Karpas-422 (cell line): Measurements from ENCODE around the gene MAPKAPK2. TPM values are rescaled to one million over a fixed set of nuclear protein-coding genes. Genes with fewer than 3 reads are reported as not detected.

Experiments
- DNase-seq: peaks from one replicate; pipeline ENCODE4 v3.0.0-alpha.2; 2015
- H2AFZ ChIP-seq: fragments of 200-600 bp; sonication (generic); 2 replicates; pipeline ENCODE4 v1.6.1; 2014; ENCODE audit warnings: antibody characterized with exemption, low read length, mixed read lengths
- H3K27ac ChIP-seq: fragments of 200-600 bp; sonication (generic); 2 replicates; pipeline ENCODE4 v1.5.1; 2014; ENCODE audit warnings: mild to moderate bottlenecking, low read length, moderate library complexity
- H3K27me3 ChIP-seq: fragments of 200-600 bp; sonication (generic); 2 replicates; pipeline ENCODE4 v1.6.1; 2014; ENCODE audit warnings: low read length, mixed read lengths
- H3K36me3 ChIP-seq: fragments of 200-600 bp; sonication (generic); 2 replicates; pipeline ENCODE4 v1.6.1; 2014; ENCODE audit warnings: low read length, mixed read lengths; ENCODE audit not compliant: insufficient read depth
- H3K4me1 ChIP-seq: fragments of 200-600 bp; sonication (generic); 2 replicates; pipeline ENCODE4 v1.6.1; 2014; ENCODE audit warnings: mild to moderate bottlenecking, low read length, mixed read lengths
- H3K4me2 ChIP-seq: fragments of 200-600 bp; sonication (generic); 2 replicates; pipeline ENCODE4 v1.6.1; 2014; ENCODE audit warnings: low read length, low read depth, mild to moderate bottlenecking; ENCODE audit not compliant: poor library complexity, severe bottlenecking
- H3K4me3 ChIP-seq: fragments of 200-600 bp; sonication (generic); 2 replicates; pipeline ENCODE4 v1.5.1; 2014; ENCODE audit warnings: mild to moderate bottlenecking, antibody characterized with exemption, low read length, mixed read lengths
- H3K79me2 ChIP-seq: fragments of 200-600 bp; sonication (generic); 2 replicates; pipeline ENCODE4 v1.6.1; 2014; ENCODE audit warnings: mild to moderate bottlenecking, low read length, mixed read lengths
- H3K9ac ChIP-seq: fragments of 200-600 bp; sonication (generic); 2 replicates; pipeline ENCODE4 v1.6.0; 2014; ENCODE audit warnings: low read length
- H3K9me2 ChIP-seq: fragments of 200-600 bp; sonication (generic), shearing (Covaris generic); replicated peaks from 2 replicates; pipeline ENCODE4 v1.6.0; 2014; ENCODE audit warnings: mild to moderate bottlenecking, low read length, moderate library complexity; ENCODE audit not compliant: insufficient read depth
- H3K9me3 ChIP-seq: fragments of 300-700, 200-600 bp; sonication (generic); 2 replicates; pipeline ENCODE4 v1.6.1; 2014; ENCODE audit warnings: low read length, mixed read lengths
- H4K20me1 ChIP-seq: fragments of 200-600 bp; sonication (generic); 2 replicates; pipeline ENCODE4 v1.6.1; 2014; ENCODE audit warnings: mild to moderate bottlenecking, antibody characterized with exemption, low read length, low read depth; ENCODE audit not compliant: insufficient read depth
- total RNA-seq: library from RNA; depleted of rRNA; stranded (reverse); fragments of >200 nt; shearing (Covaris generic); gene quantifications from 2 replicates; pipeline ENCODE4 v1.2.3, GENCODE V29; 2014; ENCODE audit warnings: low replicate concordance

The MAPKAPK2 gene
- total RNA-seq, 1 experiment from 2014 or later: 19.8 TPM

- H3K9me2 ChIP-seq: no peaks in the 10 kb centered on the region
- no peak for DNase-seq
- H3K4me3 ChIP-seq: no peak overlapping the region
- H3K27me3 ChIP-seq: no peaks in the 10 kb centered on the region
- peaks cover 37% of the 10 kb centered on the region for H3K4me1 ChIP-seq
- no peak overlapping the region for H3K4me2 ChIP-seq
- no peaks in the 10 kb centered on the region for H3K9me3 ChIP-seq
- H4K20me1 ChIP-seq: peaks cover 79% of the 10 kb centered on the region
- no peaks in the 10 kb centered on the region for H3K36me3 ChIP-seq
- no peaks in the 10 kb centered on the region for H3K79me2 ChIP-seq
- H3K9ac ChIP-seq: no peak overlapping the region
- H3K27ac ChIP-seq: no peak overlapping the region
- no peak overlapping the region for H2AFZ ChIP-seq
Measured at GRCh38 chr1:206710460-206710823, 25.7 kb downstream of the MAPKAPK2 start.

- Histone ChIP-seq H3K27ac (no peak overlapping the region), H3K9ac (no peak overlapping the region), H3K4me3 (no peak overlapping the region), H3K4me2 (no peak overlapping the region), H3K4me1 (peaks cover 17% of the 10 kb centered on the region), H3K36me3 (no peaks in the 10 kb centered on the region), H3K9me2 (no peaks in the 10 kb centered on the region), H3K79me2 (no peaks in the 10 kb centered on the region), H4K20me1 (peaks cover 73% of the 10 kb centered on the region), H2AFZ (no peak overlapping the region), H3K27me3 (no peaks in the 10 kb centered on the region), H3K9me3 (no peaks in the 10 kb centered on the region)
- no peak for DNase-seq
Measured at GRCh38 chr1:206713070-206713469, 28.4 kb downstream of the MAPKAPK2 start.

- no peaks in the 10 kb centered on the region for H3K27me3 ChIP-seq
- H3K9ac ChIP-seq: no peak overlapping the region
- no peaks in the 10 kb centered on the region for H3K79me2 ChIP-seq
- no peaks in the 10 kb centered on the region for H3K9me3 ChIP-seq
- H3K27ac ChIP-seq: no peak overlapping the region
- H3K4me3 ChIP-seq: no peak overlapping the region
- H3K4me1 ChIP-seq: peaks cover 13% of the 10 kb centered on the region
- no peaks in the 10 kb centered on the region for H3K9me2 ChIP-seq
- H3K4me2 ChIP-seq: no peak overlapping the region
- DNase-seq: no peak
- no peaks in the 10 kb centered on the region for H3K36me3 ChIP-seq
- no peak overlapping the region for H2AFZ ChIP-seq
- H4K20me1 ChIP-seq: peaks cover 66% of the 10 kb centered on the region
Measured at GRCh38 chr1:206713910-206714312, 29.2 kb downstream of the MAPKAPK2 start.

GRCh38 chr1:206714331-206715058 is 29.8 kb downstream of the MAPKAPK2 start:
- Histone ChIP-seq H3K9me3 (no peaks in the 10 kb centered on the region), H3K4me2 (no peak overlapping the region), H3K4me1 (peaks cover 9% of the 10 kb centered on the region), H4K20me1 (peaks cover 66% of the 10 kb centered on the region), H3K79me2 (no peaks in the 10 kb centered on the region), H3K4me3 (no peak overlapping the region), H2AFZ (no peak overlapping the region), H3K9ac (no peak overlapping the region), H3K27me3 (no peaks in the 10 kb centered on the region), H3K36me3 (no peaks in the 10 kb centered on the region), H3K9me2 (no peaks in the 10 kb centered on the region), H3K27ac (no peak overlapping the region)
- no peak for DNase-seq

- DNase-seq: no peak
- H3K36me3 ChIP-seq: no peaks in the 10 kb centered on the region
- peaks cover 6% of the 10 kb centered on the region for H3K4me1 ChIP-seq
- no peaks in the 10 kb centered on the region for H3K27me3 ChIP-seq
- H3K9ac ChIP-seq: no peak overlapping the region
- H3K4me2 ChIP-seq: no peak overlapping the region
- H3K79me2 ChIP-seq: no peaks in the 10 kb centered on the region
- H2AFZ ChIP-seq: no peak overlapping the region
- H4K20me1 ChIP-seq: peaks cover 66% of the 10 kb centered on the region
- H3K4me3 ChIP-seq: no peak overlapping the region
- H3K9me3 ChIP-seq: no peaks in the 10 kb centered on the region
- no peaks in the 10 kb centered on the region for H3K9me2 ChIP-seq
- H3K27ac ChIP-seq: no peak overlapping the region
Measured at GRCh38 chr1:206715120-206715519, 30.4 kb downstream of the MAPKAPK2 start.

GRCh38 chr1:206715552-206716158 is 30.9 kb downstream of the MAPKAPK2 start:
- no peaks in the 10 kb centered on the region for H3K36me3 ChIP-seq
- H2AFZ ChIP-seq: no peak overlapping the region
- H3K4me1 ChIP-seq: 0 out of 2 replicates have a peak, but pooled peaks cover under 1% of the 10 kb centered on the region
- DNase-seq: no peak
- H3K27ac ChIP-seq: no peak overlapping the region
- no peaks in the 10 kb centered on the region for H3K9me3 ChIP-seq
- no peak overlapping the region for H3K9ac ChIP-seq
- no peaks in the 10 kb centered on the region for H3K9me2 ChIP-seq
- no peak overlapping the region for H3K4me3 ChIP-seq
- no peaks in the 10 kb centered on the region for H3K27me3 ChIP-seq
- H3K4me2 ChIP-seq: no peak overlapping the region
- peaks cover 66% of the 10 kb centered on the region for H4K20me1 ChIP-seq
- no peaks in the 10 kb centered on the region for H3K79me2 ChIP-seq

- H3K4me3 ChIP-seq: no peak overlapping the region
- no peaks in the 10 kb centered on the region for H3K9me3 ChIP-seq
- no peak for DNase-seq
- no peak overlapping the region for H2AFZ ChIP-seq
- H4K20me1 ChIP-seq: peaks cover 66% of the 10 kb centered on the region
- H3K4me2 ChIP-seq: no peak overlapping the region
- H3K9me2 ChIP-seq: no peaks in the 10 kb centered on the region
- H3K27me3 ChIP-seq: no peaks in the 10 kb centered on the region
- H3K4me1 ChIP-seq: no peaks in the 10 kb centered on the region
- H3K36me3 ChIP-seq: no peaks in the 10 kb centered on the region
- H3K27ac ChIP-seq: no peak overlapping the region
- no peaks in the 10 kb centered on the region for H3K79me2 ChIP-seq
- H3K9ac ChIP-seq: no peak overlapping the region
Measured at GRCh38 chr1:206716159-206716869, 31.6 kb downstream of the MAPKAPK2 start.

GRCh38 chr1:206716870-206717673 is 32.4 kb downstream of the MAPKAPK2 start:
- peaks cover 64% of the 10 kb centered on the region for H4K20me1 ChIP-seq
- H3K9me2 ChIP-seq: no peaks in the 10 kb centered on the region
- no peak overlapping the region for H3K27ac ChIP-seq
- H3K4me2 ChIP-seq: no peak overlapping the region
- no peaks in the 10 kb centered on the region for H3K79me2 ChIP-seq
- no peaks in the 10 kb centered on the region for H3K27me3 ChIP-seq
- H3K9ac ChIP-seq: no peak overlapping the region
- H3K4me3 ChIP-seq: no peak overlapping the region
- no peak for DNase-seq
- no peaks in the 10 kb centered on the region for H3K4me1 ChIP-seq
- H3K36me3 ChIP-seq: no peaks in the 10 kb centered on the region
- no peak overlapping the region for H2AFZ ChIP-seq
- H3K9me3 ChIP-seq: no peaks in the 10 kb centered on the region
